Endothelial cell (in vitro differentiated cells): Measurements from ENCODE around the gene SLC25A53. TPM values are rescaled to one million over a fixed set of nuclear protein-coding genes. Genes with fewer than 3 reads are reported as not detected.

Experiments used
- DNase-seq: peaks from one replicate; pipeline ENCODE4 v3.0.0; 2021; ENCODE audit warnings: low spot score
- H3K27ac Mint-ChIP-seq: one replicate; pipeline ENCODE4 v1.8.0; 2021; ENCODE audit warnings: mixed read lengths, inconsistent platforms; ENCODE audit not compliant: unreplicated experiment
- H3K27me3 Mint-ChIP-seq: one replicate; pipeline ENCODE4 v1.8.0; 2021; ENCODE audit warnings: mild to moderate bottlenecking, moderate library complexity, mixed read lengths, inconsistent platforms; ENCODE audit not compliant: unreplicated experiment
- H3K36me3 Mint-ChIP-seq: one replicate; pipeline ENCODE4 v1.8.0; 2021; ENCODE audit warnings: mild to moderate bottlenecking, low read depth, mixed read lengths, inconsistent platforms; ENCODE audit not compliant: unreplicated experiment
- H3K4me1 Mint-ChIP-seq: one replicate; pipeline ENCODE4 v1.8.0; 2021; ENCODE audit warnings: mild to moderate bottlenecking, mixed read lengths, inconsistent platforms; ENCODE audit not compliant: unreplicated experiment
- H3K4me3 Mint-ChIP-seq: one replicate; pipeline ENCODE4 v1.8.0; 2021; ENCODE audit warnings: mild to moderate bottlenecking, mixed read lengths, inconsistent platforms; ENCODE audit not compliant: unreplicated experiment
- H3K9me3 Mint-ChIP-seq: one replicate; pipeline ENCODE4 v1.8.0; 2021; ENCODE audit warnings: mixed read lengths, inconsistent platforms; ENCODE audit not compliant: unreplicated experiment
- total RNA-seq: library from RNA; stranded (reverse); fragmentation: NEBNext Ultra II Directional; extraction: Animal tissue kit (Norgen Biotek cat#: 25700); gene quantifications from one replicate; pipeline ENCODE4 v1.2.1, GENCODE V29; 2021; ENCODE audit not compliant: unreplicated experiment
- TF ChIP-seq, protein P1 (sequence below): fragments of 200-600 bp; sonication (generic); IDR thresholded peaks from one replicate; pipeline ENCODE4 v1.5.0; 2021; ENCODE audit warnings: antibody characterized with exemption; ENCODE audit not compliant: unreplicated experiment

SLC25A53 gene
- total RNA-seq, 1 donor from 2014 or later: 4.4 TPM

DNA sequence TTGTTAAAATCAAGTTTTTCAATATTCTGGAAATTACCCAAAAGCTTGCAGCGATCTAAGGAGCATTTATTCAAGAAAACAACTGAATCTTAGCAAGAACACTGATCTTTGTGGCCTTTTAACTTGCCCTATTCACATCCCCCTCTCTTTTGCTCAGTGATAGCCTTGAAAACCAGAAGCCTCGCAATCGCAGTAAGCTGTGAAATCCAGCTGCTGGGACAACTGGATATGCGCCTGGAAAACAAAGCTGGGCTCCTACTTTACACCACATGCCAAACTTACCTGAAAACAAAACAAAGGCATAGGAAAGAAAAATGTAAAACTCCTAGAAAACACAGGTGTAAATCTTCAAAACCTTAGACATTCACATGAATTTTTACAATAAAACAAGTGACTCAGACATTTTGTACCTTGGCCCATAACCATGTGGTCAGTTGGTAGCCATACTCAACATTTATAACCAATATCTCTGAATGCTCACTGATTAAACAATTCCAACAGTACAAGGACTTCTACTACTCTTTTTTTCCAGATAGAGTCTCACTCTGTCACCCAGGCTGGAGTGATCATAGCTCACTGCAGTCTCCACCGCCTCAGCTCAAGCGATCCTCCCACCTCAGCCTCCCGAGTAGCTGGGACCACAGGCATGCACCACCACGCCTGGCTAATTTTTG, 15.6 kb downstream of the SLC25A53 start:
- no peaks in the 10 kb centered on the region for H3K36me3 Mint-ChIP-seq

DNA sequence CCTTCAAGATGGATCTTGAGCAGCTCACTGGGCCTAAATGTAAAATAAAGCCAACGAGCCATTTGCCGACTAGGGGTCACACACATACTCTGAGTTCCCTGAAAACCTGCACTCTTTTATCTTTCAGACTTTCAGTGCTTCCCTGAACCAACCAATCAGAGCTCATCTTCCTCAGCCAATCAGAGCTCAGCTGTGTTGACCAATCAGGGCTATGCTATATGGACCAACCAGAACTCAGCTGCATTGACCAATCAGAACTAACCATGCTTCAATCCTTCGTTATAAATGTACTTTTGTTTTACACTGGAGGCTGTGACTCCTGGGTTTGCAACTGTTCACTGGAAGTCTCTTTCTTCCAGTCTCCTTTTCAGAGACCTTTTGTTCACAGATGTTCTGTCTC, 19.3 kb downstream of the SLC25A53 start:
- no peaks in the 10 kb centered on the region for H3K9me3 Mint-ChIP-seq
- H3K27ac Mint-ChIP-seq: no peak overlapping the region
- no peak for DNase-seq
- TF ChIP-seq, protein P1, sequence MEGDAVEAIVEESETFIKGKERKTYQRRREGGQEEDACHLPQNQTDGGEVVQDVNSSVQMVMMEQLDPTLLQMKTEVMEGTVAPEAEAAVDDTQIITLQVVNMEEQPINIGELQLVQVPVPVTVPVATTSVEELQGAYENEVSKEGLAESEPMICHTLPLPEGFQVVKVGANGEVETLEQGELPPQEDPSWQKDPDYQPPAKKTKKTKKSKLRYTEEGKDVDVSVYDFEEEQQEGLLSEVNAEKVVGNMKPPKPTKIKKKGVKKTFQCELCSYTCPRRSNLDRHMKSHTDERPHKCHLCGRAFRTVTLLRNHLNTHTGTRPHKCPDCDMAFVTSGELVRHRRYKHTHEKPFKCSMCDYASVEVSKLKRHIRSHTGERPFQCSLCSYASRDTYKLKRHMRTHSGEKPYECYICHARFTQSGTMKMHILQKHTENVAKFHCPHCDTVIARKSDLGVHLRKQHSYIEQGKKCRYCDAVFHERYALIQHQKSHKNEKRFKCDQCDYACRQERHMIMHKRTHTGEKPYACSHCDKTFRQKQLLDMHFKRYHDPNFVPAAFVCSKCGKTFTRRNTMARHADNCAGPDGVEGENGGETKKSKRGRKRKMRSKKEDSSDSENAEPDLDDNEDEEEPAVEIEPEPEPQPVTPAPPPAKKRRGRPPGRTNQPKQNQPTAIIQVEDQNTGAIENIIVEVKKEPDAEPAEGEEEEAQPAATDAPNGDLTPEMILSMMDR: no peak
- peaks cover 4% of the 10 kb centered on the region for H3K4me1 Mint-ChIP-seq
- H3K36me3 Mint-ChIP-seq: no peaks in the 10 kb centered on the region
- no peak overlapping the region for H3K4me3 Mint-ChIP-seq
- no peaks in the 10 kb centered on the region for H3K27me3 Mint-ChIP-seq

More for the DNA sequence above, 15.6 kb downstream of the SLC25A53 start:
- DNase-seq: no peak
- Mint-ChIP-seq H3K27ac (no peak overlapping the region), H3K4me1 (no peaks in the 10 kb centered on the region), H3K4me3 (no peak overlapping the region), H3K9me3 (no peaks in the 10 kb centered on the region), H3K27me3 (no peaks in the 10 kb centered on the region)
- TF ChIP-seq, protein P1: no peak

DNA sequence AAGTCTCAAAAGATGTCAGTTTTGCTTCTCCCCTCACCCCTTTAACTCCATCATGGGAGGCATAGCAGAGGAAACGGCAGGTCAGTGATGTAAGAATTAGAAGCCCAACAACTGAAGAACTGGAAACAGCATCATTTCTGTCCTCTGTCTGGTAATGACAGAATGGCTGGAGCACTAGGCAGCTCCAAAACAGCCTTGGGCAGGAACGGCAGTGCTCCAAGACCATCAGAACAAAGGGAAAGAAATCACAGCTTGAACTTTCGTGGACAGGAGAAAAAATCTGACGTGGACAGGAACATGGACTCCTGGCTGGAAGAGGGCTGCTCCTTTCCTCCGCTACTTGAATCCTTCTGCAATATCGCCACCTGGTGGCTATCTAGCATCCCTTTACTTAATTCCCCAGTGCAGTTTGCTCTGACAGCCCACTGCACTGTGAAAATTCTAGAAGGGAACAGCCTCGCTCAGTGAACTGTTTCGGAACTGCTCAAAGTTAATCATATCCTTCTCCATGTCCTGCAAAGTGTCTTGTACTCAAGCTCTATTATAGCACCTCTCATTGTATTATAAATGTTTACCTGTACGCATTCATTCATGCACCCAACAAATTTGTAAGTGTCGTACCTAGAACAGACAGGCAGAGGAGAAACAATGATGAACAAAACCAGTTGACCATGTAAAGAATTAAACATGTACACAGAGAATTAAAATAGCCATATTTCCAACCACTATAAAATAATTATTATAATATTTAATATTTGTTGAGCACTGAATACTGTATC, 20.4 kb downstream of the SLC25A53 start:
- Mint-ChIP-seq H3K27me3 (no peaks in the 10 kb centered on the region), H3K9me3 (no peaks in the 10 kb centered on the region), H3K36me3 (no peaks in the 10 kb centered on the region), H3K4me3 (no peak overlapping the region), H3K4me1 (peaks cover 4% of the 10 kb centered on the region), H3K27ac (no peak overlapping the region)
- DNase-seq: peak; percentile 62
- TF ChIP-seq, protein P1: peak; percentile 69

DNA sequence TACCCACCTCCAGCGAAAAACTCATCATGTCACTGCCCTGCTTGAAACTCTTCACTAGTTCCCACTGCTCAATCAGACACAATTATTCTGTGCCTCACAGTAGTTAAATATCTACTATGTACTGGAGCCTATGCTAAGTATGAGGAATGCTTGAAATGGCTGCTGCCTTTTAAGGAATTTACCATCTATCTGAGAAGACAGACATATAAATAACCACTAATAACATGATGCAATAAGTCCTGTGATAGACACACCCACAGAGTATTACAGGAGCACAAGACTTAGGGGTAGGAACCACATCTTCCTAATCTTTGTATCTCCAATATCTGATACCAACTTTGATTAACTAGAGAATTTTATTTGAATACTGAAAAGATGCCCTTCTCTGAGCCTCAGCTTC, 21.1 kb downstream of the SLC25A53 start:
- no peaks in the 10 kb centered on the region for H3K9me3 Mint-ChIP-seq
- H3K4me3 Mint-ChIP-seq: no peak overlapping the region
- no peaks in the 10 kb centered on the region for H3K27me3 Mint-ChIP-seq
- peaks cover 4% of the 10 kb centered on the region for H3K4me1 Mint-ChIP-seq
- H3K36me3 Mint-ChIP-seq: peaks cover 1% of the 10 kb centered on the region
- DNase-seq: no peak
- H3K27ac Mint-ChIP-seq: no peak overlapping the region
- TF ChIP-seq, protein P1: no peak

DNA sequence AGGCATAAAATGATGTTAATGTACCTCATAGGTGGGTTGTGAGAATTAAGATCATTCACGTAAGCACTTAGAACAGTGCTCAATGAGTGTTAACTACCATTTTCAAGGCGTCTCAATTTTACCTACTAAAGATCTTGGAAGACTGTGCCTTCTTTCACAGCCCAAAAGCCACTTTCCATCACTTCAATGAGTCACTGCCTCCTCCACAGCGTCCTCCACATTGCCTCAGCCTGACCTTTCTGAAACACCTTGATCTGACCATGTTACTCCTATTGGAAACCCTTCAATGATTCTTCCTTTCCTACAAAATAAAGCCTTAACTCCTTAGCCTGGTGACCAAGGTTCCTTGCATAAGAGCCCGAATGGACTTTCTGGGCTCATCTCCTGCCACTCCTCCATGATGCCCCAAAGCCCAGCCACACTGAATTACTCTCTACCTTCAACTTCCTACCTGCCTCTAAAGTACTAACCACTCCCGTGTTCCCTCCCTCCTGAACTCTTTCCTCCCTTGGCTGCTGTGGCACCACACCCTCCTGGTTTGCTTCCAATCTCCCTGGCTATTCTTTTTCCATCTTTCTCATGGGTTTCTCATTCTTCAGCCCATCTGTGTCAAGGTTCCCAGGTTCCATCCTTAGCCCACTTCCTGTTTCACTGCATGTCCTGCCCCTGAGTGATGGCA, 22.1 kb downstream of the SLC25A53 start:
- peaks cover 5% of the 10 kb centered on the region for H3K36me3 Mint-ChIP-seq
- TF ChIP-seq, protein P1: no peak
- no peaks in the 10 kb centered on the region for H3K9me3 Mint-ChIP-seq
- H3K4me1 Mint-ChIP-seq: peaks cover 4% of the 10 kb centered on the region
- no peak overlapping the region for H3K27ac Mint-ChIP-seq
- peak overlapping the region; percentile 50 for H3K4me3 Mint-ChIP-seq
- DNase-seq: no peak
- H3K27me3 Mint-ChIP-seq: peaks cover 1% of the 10 kb centered on the region
